ENCODE data around the gene CEP128. TPM values are rescaled to one million over a fixed set of nuclear protein-coding genes. Genes with fewer than 3 reads are reported as not detected.

Gene CEP128
- polyA plus RNA-seq, 3 donors, result 5.7 to 6.9 (median 6.4) TPM

DNA sequence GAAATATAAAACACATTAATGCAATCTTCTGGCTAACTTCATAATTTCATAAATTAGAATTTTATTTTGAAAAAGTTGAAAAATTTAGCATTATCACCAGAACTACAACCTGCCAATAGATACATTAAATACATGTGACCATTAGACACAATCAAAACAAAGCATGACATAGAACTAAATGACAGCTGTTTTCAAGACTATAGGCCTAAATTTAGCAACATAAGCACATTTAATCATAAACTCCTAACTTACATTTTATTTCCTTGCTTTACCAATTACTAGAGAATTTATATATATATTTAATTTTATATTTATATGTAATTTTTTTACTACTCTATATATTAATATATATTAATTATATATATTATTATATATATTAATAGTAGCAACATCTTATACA, 165.4 kb downstream of the CEP128 start:
- no peak for DNase-seq

DNA sequence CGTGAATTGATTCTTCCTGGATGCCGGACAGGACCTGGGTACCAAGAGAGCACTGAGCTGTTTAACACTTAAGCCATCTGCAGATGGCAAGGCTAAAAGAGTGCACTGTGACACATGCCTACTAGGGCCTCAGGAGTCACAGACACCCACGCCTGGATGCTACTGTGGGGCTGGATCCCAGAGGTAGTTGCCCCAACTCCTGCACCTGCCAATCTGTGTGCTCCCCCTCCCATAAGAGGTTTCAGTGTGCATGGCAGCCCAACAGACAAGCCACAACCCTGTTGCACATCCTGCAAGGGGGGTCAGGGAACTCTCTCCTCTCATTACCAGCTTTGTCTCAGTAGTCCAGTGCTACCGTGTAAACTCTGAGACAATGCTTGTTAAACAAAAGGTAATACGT, 169.0 kb downstream of the CEP128 start:
- DNase-seq, result no peak

DNA sequence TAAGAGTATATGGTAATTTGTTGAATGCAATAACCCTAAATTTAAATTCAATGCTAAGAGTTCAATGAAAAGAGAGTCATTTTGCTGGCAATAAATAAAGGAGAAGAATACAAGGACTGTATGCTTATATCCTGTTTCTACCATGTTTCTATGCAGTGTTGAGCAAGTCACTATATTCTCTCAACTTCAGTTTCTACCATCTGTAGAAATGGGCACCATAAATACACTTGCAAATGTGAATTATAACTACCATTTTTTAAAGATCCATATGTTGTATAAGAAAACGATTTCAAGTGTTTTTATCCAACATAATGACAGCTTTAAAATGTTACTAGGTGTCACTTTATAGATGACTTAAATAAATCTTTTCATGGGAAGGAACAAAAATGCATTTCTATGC, 170.3 kb downstream of the CEP128 start:
- no peak for DNase-seq

DNA sequence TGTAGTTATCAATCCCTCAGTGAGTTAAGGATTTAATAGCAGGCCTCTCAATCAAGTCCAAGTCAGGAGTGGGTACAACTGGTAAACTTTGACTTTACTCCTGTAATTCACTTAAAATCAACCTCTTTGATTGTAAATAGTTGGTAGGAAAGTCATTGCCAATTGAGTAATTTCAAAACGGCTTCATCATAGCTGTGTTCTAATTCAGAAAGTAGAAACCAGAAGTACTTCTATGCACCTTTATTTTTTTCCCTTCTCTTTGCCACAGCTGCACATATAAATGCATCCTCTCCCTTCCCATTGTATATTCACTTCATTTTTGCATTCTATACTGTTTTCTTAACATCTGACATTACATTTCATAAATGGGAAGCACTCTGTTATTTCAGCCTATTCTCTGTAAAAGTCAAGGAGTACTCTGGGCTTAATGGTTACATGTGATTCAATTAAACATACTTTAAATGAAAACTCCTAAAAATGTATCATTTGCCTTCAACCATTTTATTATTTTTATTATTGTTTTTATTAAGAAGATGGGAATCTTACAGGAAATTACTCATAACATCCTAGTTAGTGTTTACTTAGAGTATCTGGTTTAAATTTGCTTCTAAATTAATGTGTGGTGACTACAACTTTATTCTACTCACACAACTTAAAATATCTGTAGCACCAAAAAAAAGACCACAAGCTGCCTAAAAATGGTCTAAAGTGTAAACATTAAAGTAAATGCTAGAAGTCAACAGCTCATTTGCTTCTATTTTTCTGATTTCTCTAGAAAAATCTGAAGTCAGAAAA, 171.2 kb downstream of the CEP128 start:
- DNase-seq, result no peak

DNA sequence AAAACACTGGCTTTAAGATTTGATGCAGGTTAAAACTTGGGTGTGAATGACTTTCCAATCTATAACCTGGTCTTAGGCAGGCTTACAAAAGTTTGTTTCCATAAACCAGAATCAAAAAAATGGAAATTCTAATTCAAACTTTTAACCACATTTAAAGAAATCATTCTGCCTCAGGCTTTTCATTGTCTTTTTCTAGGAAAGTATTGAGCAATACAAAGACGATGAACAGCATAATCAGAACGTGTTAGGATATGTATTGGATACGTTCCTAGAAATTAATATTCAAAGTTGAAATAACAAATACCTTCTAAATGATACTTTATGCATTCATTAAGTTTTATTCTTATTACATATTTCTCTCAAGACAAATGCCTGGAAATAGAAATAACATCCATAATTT, 172.9 kb downstream of the CEP128 start:
- DNase-seq, result no peak

DNA sequence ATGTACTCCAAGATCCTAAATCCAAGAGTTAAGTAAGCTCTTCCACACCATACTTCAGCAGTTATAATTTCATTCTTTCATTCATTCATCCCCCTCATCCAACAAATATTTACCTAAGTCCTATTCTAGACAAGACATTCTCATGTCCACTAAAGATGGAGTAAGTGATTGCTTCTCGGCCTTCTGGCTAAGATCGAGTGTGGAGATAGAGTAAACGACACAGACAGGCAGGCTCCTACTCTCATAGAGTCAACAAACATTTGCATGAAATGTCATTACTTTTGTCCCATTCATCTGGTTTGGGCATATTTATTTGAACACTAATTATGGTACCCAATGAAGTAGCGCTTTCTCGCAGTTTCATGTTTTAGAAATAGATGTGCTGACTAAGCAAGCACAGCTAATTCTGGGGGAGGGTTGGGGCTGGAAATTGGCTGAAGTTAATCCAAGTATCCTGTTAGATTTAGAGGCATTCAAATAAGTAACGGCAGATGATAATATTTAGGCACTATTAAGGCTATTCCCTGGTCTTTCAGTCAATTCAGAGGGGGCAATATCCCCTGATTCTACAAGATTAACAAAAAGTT, 176.5 kb downstream of the CEP128 start:
- no peak for DNase-seq

DNA sequence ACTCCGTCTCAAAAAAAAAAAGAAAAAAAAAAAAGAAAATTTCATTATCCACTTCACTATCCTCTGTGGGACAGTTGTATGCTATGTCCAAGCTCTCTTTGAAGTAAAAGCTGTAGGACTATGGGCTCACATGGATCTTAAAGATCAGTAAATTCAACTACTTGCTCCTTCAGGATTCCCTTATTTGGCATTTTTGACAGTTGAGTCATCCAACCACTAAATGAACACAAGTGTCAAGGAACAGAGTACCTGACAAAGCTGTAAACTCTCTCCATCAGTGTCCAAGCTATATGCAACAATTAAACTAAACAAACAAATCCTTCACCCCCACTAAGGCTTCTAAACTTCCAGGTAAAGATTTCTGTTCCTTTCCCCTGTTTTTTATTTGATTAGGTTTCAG, 177.0 kb downstream of the CEP128 start:
- no peak for DNase-seq

DNA sequence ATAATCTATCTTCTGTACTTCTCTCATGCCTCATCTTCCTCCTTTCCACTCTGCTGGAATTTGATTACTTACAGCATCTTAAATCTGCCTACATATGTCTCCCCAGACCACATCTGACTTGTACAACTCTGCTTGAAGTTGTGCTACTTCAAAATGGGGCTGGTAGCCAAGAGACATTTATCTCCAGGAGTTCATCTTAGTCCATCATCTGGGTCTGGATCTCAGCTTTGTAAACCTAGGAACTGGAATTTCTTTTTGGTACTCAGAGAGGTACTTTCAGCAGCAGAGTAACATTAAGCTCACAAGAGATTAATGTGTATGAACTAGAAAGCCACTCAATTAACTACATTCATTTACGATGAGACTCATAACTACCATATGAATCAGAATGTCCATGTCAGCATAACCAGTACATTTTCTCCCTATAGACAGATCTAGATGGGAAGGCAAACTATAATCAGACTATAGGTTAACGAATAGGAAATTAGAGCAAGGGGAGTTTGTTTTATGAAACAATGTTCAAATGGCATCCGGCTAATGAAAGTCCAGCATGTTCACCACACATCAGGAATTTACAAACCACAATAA, 178.8 kb downstream of the CEP128 start:
- no peak for DNase-seq

DNA sequence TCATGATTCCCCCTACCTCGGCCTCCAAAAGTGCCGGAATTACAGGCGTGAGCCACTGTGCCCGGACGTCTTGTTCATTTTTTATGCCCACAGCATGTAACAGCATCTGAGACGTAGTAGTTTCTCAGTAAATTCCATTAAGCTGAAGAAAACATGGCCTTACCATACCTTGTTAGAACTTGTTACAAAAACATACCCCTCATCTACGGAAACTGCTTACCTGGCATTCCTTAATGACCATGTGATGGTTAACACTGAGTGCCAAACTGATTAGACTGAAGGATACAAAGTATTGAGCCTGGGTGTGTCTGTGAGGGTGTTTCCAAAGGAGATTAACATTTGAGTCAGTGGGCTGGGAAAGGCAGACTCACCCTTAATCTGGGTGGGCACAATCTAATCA, 186.8 kb downstream of the CEP128 start:
- DNase-seq, result no peak

DNA sequence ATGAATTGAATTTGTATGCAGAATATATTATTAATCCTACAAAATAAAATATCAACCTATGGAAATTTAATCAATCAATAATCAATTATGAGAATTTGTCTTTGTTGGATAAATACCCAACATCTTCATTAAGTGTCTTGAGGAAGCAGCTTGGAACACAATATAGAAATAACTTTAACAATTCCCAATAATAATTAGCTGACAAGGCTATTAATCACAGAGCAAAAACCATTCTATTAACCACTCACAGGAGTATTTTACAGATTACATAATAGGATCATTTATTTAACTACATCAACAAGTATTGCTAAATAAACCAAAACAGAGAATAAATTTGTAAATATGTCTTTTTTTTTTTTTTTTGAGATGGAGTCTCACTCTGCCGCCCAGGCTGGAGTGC, 190.3 kb downstream of the CEP128 start:
- no peak for DNase-seq

DNA sequence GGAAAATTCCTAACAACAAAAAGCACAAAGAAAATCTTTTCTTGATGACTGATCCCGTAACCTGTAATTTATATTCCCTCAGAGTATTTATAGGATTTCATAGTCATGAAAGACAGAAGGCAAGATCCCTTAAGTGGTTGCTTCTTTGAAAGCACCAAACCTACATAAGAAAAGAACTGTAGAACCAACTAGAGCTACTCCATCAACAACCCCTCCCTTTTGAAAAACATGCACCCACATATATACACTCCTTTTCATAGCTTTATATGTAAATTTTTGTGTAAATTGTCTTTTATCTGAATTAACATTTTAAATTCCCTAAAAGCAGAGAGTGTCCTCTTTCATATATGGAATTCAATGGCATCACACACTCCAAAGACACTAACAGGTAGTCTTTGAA, 215.3 kb downstream of the CEP128 start:
- no peak for DNase-seq

DNA sequence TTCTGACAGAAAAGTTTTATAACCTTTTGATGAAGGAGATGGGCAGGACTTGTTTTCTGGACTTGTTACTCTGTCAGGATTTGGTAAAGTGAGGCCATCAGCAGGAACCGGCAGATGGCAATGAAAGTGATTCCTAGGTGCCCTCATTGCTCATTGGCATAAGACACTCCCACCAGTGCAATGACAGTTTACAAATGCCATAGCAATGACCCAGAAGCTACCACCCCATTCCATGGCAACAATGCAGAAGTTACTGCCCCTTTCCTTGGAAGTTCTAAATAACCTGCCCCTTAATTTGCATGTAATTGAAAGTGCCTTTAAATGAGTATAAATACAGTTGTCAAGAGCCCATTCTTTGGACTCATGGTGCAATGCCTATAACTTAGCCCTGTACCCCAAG, 222.6 kb downstream of the CEP128 start:
- no peak for DNase-seq

DNA sequence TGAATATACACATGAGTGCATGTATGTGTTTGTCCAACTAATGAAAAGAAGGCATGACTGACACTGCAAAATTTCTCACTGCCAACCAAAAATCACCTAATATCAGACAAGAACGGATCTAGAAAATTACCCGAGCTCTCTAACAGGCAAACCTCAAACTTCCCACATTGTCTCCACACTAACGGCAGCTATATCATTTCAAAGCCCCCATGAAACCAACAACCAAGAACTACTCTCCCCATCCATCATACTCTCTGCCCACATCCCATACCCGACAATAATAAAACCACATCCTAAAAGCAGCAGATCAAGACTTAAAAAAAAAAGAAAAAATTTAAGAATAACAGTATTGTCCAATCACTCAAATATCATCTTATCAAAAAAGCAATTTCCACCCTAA, 227.1 kb downstream of the CEP128 start:
- no peak for DNase-seq

DNA sequence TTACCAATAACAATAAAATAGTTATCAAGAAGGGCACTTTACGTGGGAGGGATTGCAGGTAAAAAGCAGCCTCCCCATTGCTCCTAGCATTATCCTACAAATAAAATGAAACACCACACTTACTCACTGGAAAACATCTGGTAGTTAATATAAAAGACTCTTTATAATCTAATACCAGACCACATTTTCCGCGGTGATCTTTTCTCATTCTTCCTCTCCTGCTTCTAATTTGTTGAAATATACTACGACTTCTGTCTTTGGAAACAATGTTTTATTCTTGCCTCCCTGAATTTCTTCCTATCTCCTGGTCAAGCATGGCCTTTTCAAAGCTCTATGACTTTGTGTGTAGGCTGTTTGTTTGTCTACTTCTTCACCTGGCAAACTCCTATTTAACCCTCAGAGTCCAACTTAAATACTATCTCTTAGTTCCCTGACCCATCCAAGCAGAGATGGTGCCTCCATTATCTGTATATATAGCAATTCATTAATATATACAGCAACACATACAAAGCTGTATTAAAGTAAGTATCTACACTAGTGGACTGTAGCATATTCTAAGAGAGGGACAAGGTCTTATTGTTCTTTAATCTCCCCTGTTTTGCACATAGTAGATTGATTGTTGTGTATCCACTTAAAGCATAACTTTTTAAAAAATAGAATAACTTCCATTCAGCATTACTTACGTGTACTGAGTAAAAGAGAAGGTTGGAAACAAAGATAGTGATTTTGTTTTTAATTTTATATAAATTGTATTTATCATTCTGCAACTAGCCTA, 228.3 kb downstream of the CEP128 start:
- DNase-seq, result no peak

DNA sequence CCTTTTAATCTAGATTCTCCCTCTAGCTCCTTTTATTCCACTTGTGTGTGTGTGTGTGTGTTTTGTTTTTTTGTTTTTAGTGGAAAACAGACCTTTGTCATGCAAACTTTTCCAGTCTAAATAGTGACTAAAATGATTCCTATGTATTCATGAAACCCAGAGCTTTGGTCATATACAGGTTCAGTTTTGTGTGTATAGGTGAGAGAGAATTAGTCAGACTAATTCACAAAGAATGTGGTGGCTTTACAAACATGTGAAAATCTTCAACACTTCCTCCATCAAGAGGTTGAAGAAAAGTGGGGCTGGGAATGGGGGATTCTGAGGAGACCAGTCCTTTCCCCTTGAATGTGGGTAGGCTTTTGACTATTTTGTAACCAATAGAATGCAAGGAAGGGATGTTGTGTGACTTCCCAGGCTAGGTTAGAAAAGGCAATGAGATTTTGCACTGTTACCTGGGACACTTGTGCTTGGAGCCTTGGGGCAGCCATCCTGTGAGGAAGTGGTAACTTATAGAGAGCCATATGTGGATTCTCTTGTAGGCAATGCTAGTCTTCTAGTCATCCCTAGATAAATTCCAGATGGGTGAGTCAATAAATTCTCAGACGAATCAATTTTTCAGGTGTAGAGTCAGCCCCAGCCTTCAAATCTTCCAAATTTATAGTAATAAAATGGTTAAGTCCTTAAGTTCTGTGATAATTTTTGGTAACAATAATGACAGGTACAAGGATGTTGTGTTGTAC, 236.1 kb downstream of the CEP128 start:
- DNase-seq, result no peak

DNA sequence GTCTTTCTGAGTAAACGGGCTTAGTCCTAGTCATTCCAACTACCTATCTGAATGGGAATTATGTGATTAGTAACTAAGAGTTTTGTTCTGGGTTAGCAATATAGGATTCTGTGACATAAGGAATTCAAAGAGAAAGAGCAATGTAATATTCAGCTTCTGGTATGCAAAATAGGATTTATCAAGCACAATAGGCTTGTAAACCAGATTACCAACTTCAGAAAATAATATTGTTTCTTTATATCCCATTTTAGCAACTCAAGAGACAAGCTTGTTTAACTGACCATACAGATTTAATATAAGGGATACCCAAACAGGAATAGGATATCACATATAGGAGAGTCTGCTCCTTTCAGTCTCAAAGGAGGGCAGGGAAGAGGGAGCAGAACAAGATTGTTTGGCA, 240.9 kb downstream of the CEP128 start:
- no peak for DNase-seq

DNA sequence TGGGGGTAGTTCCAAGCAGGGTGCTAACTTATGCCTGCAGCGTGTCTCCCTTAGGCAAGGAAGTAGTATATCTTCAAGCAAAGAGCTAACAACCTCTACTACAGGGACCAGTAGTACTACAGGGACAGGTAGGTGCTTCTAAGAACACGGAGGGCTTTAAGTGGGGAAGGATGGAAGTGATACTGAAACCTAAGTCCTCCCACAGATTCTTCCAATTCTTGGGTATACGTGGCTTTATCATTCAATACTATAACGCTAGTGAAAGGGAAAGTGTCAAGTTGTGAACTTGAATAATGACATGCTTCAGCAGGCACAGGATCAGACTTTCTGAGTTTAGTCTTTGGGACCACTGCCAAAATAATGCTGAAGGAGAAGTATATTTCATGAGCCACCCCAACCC, 241.7 kb downstream of the CEP128 start:
- DNase-seq, result no peak

DNA sequence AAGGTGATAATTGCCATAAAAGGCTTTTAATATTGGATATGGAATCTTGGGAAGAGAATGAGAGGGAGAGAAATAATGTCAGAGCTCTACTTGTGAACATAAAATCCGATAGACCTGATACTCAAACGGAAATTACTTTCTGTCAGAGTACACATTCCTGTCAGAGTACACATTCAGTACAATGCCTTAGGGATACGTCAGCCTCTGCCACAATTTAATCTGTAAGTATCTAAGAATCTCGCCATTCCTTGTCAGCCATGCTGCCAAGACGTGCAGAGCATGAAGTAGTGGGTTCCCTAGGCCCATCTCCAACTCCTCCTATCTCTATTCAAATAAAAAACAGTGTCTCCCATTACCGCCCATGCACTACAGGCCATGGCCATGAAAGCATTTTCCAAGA, 242.6 kb downstream of the CEP128 start:
- DNase-seq, result no peak

DNA sequence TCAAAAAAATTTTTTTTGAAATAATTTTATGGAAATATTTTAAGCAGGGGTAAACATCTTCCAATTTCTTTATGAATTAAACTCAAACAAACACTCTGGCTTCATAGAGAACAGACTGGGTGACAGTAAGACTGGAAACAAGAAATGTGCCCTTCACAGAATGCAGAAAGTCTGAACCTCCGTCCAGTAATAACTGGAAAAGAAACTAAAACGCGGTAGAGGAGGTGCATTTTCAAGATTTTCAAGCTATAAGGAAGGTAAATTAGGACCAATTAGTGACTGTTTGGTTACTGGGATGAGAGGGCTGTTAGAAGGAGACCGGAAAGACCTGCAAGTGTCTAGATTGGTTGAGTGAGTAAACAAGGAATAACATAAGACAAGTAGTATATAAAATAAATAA, 245.7 kb downstream of the CEP128 start:
- DNase-seq, result no peak

DNA sequence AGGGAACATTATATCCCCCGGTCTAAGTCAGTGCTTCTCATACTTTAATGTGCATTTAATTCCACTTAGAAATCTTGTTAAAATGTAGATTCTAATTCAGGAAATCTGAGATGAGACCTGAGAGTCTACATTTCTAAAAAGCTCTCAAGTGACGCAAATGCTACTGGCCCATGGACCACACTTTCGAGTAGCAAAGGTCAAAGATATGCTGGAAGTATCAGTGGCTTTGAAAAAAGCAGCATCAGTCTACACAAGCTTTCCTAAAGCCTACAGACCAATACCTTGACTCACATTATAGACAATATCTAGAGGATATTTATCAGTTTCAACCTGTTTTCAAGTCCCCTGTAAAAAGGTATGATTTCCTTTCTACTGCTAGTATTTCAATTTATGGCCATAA, 248.6 kb downstream of the CEP128 start:
- DNase-seq, result no peak

DNA sequence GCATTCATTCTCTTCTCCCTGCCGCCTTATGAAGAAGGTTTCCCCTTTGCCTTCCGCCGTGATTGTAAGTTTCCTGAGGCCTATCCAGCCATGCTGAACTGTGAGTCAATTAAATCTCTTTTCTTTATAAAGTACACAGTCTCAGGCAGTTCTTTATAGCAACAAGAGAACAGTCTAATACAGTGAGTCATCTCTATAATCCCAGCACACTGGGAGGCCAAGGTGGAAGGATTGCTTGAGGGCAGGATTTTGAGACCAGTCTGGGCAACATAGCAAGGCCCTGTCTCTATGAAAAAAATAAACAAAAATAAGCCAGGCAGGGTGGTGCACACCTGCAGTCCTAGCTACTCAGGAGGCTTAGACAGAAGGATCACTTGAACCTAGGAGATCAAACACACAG, 259.9 kb downstream of the CEP128 start:
- DNase-seq, result no peak

DNA sequence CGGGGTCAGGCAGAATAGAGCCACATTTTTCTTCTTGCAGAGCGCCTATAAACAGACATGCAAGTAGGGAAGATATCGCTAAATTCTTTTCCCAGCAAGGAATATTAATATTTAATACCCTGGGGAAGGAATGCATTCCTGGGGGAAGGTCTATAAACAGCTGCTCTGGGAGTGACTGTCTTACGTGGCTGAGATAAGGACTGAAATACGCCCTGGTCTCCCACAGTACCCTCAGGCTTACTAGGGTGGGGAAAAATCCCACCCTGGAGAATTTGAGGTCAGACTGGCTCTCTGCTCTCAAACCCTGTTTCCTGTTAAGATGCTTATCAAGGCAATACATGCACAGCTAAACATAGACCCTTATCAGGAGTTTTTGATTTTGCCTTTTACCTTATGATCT, 262.3 kb downstream of the CEP128 start:
- no peak for DNase-seq
